Medulla oblongata (tissue), 1 donor: ENCODE measurements around the gene ADAR.

ENCODE experiments used
- DNase-seq: peaks from one replicate; pipeline ENCODE4 v3.0.0-alpha.2; 2015; ENCODE audit errors: extremely low spot score

The ADAR gene

DNA sequence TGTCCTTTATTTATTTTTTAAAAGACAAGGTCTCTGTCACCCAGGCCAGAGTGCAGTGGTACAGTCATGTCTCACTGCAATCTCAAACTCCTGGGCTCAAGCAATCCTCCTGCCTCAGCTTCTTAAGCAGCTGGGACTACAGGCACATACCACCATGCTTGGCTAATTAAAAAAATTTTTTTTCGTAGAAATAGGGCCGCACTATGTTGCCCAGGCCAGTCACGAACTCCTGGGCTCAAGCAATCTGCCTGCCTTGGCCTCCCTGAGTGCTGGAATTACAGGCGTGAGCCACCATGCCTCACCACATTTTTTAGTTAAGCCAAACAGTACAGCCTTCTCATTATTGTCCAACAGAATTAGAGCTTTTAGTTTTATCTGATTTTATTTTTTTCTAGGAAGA lies 7.4 kb upstream of the ADAR start:
- no peak for DNase-seq

DNA sequence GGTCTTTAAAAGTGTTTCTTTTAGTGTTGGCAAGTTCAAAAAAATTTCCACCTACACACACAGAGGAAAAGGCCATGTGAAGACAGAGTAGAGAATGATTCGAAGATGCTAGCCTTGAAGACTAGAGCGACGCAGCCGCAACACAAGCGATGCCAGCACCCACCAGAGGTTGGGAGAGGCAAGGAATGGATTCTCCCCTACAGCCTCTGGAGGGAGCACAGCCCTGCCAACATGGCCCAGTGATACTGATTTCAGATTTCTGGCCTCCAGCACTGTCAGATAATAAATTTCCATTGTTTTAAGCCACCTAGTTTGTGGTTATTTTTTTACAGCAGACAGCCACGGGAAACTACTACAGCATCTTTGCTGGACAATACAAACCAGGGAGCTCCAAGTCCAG lies 6.9 kb upstream of the ADAR start:
- DNase-seq, result no peak

DNA sequence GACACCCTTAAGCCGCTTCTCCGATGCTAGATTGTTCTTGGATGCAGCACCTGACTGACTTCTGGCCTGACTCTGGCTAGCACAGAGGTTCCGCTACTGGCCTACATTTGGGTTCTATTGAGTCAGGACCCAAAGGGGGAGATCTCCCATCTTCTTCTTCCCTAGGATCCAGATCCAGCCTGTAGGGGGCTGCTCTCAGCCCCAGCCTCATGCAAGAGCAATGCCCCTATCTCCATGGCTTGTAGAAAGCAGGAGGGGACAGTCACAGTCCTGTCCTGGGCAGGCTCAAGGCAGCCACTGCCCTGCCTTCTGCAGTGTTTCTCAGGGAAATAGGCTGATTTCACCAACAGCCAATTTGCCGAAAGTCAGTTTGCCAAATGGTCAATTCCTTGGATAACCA lies 6.3 kb upstream of the ADAR start:
- DNase-seq, result no peak

DNA sequence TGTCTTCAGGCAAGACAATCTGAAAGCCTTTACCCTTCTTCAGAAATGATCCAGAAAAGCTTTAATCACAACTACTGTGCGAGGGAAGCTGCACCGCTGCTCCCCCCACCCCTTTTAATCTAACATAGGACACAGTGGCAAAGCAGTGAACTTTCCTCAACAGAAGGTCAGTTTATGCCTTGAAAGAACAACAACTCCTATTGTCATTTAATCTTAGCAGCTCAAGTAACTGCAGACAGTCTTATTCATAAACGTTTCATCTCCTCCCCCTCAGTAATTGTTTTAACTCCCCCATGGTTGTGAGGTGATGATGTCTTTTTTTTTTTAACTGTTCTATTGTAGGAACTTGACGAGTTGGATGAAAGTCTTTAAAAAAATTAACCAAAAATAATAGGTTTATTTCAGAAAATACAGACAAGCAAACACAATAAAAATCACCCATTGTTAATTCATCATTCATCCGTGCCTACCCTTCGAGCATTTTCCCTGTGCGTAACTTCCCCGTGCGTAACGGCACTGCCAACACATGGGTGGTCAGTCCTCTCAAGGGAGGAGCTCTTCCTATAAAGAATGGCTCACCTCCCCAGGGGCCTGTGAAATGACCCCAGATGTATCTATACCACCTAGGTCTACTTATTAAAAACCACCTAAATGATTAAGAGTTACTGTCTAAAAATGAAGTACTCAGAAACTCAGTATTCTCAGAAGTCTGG lies 3.3 kb upstream of the ADAR start:
- DNase-seq, result peak; percentile 58

DNA sequence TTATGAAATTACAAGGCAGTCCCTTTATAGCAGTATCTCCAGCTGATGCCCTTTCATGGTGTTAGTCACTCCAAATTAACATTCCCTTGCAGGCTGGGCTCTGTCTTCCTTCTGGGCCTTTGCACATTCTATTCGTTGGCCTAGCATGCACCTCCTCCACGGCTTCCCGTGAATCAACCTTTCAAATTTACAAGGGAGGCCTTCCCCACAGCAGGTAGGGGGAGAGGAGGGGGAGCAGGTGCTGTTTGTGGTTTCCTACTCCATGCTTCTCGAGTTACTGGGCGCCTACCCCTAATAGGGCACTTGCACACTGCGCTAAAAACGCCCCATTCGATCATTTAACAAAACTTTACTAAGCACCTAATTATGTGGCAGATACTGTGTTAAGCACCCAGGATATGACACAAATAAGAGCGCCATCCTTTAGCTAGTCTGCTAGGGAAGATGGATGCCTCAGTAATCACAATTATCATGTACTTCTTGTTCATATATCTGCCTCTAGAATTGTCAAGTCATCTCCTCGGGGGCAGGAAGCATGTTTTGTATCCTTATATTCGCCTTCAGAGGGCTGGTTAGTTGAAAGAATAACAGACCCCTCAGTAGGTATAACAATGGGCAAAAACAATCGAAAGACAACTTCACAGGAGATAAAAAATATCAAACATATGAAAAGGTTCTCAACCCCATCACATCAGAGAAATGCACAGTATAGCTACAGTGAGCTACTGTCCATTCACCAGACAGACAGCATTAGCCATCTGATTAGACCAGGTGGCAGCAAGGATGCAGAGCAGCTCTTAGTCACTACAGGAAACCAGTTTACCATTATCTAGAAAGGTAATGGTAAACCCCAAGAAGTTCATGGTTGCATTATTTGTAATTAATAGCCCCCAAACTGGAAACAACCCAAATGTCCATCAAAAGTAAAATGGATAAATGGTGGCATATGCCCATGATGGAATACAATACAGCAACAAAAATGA lies 1.7 kb upstream of the ADAR start:
- no peak for DNase-seq

DNA sequence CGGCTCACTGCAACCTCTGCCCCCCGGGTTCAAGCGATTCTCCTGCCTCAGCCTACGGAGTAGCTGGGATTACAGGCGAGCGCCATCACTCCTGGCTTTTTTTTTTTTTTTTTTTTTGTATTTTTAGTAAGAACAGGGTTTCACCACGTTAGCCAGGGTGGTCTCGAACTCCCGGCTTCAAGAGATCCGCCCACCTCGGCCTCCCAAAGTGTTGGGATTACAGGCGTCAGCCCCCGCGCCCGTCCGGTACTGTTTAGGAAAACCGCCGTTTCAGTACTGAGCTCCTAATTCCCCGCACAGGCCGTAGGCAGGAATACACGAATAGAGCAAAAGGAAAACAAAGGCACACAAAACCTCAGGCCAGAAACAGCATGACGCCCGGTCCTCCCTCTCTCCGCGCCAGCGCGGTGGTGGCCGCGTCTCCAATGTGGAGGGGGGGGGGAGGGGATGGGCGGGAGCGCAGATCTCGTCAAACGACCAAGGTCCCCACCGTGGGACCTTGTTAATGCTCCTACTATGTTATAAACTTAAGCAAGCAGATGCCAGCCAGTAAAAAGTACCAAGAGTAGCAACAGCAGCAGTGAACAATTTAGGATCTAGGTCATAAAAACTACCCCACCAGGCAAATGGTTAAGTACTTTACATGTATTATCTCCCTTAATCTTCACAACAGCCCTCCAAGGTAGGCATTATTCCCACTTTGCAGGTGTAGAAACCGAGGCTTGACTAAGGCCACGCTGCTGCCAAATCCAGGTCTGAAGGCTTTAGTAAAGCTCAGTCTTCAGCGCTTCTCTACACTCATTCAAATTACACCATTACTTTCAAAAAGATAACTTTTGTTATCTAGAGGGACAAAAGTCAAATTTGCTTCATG lies 648 bp upstream of the ADAR start:
- peak; percentile 68 for DNase-seq

DNA sequence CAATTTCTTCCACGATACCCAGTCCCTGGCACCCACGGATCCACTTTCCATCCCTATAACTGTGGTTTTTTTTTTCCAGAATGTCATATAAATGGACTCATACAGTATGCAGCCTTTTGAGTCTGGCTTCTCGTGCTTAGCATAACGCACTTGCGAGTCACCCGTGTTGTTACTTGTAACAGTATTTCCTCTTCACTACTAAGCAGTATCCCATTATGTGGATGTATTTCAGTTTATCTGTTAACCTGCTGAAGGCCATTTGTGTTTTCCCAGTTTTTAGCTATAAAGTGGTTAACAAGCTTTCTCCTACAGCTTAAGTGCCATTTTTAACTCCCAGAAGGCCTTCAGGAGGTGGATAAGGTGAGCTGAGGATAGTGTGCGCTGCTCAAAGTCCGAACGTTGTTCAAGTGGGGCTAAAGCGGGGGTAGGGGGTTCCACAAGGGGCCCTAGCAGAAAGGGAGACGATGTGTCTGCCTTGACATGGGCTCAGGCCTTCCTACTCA lies 829 bp downstream of the ADAR start:
- peak; percentile 33 for DNase-seq

DNA sequence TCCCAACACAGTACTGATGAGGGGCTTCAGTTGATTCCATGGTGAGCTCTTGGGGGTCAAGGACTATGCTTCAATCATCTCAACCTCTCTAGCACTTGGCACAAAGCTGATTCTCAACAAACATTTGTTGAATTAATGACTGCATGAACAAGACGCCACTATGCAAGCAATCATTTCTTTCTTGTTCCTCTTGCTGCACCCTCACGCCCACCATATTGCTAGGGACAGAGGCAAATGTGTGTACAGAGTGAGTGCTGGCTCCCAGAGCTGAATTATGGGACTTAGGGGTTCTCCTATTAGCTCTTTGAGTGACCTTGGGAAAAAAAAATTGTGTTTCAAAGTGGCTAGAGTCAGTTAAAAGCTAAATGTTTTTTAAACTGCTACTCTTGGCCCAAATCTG lies 2.5 kb downstream of the ADAR start:
- DNase-seq, result no peak

DNA sequence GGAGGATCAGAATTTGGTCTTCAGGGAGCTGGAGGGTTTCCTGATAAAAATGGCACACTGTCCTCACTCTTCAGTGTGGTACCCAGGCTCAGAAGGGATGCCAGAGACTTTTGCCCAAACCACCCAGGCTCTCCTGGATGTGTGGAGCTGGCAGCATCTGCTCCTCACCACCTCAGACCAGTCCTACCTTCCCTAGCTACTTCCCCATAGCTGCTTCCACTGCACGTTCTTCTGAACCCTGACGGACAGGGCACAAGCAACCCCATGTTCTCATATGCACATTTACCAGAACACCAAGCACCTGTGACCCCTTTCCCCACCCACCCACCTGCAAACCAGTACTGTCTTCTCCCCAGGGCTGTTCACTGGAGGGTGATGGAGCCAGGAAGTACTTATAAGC lies 4.7 kb downstream of the ADAR start:
- no peak for DNase-seq

DNA sequence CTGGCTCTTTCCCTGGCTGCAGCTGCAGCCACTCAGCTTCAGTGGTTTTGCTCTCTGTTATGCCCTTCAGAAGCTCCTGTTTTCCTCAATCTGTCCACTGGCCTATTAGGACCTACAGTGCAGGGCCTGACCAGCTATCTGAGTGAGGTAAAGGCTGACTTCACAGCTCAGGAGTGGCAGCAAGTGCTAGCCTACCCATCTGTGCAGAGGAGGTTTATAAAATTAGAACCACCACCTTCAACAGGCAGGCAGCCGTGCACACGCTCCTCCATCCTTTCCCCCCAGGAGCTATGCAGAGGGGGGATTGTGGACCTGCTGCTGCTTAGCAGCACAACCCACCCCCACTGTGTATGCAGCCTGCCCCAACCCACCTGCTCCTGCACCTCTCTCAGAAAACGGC lies 8.3 kb downstream of the ADAR start:
- no peak for DNase-seq

DNA sequence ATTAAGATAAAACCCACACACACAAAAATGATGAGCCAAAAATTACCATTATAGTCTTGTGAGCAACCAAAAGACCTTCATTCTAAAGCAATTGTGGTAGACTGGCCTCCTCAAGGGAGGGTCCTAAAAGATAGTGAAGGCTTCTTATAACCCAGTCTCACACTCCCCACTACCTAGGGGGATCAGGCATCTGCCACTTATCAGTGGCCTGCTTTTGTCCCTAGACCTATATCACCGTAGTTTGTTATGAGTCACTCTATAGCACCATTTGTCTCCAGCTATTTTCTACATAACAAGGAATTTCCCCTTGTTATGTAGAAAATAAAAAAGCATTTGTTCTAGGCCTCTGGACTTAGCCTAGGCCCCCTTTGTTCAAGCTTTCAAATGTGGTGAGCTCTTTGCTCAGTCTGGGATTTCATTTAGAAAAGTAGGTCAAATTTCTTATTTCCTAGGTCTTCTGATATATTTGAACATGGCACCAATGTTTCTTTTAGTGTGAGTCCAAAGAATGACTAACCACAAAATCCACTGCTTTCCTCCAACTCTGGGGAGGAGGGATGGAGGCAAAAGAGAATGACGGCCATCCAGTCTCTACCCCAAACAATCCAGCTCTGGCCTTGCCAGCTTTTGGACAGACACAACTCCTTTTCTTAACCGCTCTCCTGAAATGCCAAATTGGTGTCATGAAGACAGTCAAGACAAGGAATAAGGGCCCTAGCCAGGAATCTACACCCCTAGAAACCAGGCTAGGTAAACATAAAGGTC lies 8.9 kb downstream of the ADAR start:
- DNase-seq, result peak; percentile 60

DNA sequence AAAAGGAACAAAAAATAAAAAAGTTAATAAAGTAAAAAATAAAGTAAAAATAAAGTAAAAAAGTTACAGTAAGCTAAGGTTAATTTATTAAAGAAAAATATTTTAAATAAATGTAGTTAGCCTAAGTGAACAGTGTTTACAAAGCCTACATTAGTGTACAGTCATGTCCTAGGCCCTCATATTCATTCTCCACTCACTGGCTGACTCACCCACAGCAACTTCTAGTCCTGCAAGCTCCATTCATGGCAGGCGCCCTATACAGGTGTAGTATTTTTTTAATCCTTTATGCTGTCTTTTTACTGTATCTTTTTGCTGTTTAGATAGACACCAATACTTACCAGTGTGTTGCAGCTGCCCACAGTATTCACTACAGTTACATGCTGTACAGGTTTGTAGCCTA lies 12.4 kb downstream of the ADAR start:
- DNase-seq, result no peak

DNA sequence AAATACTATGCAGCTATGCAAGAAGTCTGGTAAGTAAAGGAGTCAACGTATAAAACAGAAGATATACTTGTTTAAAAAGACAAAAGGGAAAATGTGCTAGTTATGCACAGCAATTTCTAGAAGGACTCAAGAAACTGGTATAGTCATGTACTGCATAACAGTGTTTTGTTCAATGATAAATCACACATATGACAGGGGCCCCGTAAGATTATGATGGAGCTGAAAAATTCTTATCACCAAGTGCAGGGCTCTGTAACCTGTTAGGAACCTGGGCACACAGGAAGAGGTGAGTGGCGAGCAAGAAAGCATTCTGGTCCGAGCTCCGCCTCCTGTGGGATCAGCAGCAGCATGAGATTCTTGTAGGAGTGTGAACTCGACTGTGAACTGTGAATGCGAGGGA lies 13.2 kb downstream of the ADAR start:
- no peak for DNase-seq

DNA sequence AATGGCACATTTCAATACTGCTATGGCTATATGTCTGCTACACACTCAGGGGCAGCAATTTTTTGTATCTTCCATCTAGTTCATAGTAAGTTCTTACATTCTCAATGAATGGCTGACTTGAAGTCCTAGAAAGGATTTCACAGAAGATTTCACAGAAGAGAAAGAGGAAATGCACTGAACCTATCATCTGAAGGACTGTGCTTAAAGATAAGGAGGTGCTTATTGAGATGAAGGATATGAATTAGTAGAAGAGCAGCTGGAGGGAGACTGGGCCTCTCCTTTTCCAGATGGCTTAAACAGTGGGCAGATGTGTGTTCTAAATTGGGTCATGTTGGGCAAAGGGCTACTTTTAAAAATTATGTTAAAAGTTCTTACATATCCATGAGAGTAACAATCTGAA lies 14.6 kb downstream of the ADAR start:
- no peak for DNase-seq

DNA sequence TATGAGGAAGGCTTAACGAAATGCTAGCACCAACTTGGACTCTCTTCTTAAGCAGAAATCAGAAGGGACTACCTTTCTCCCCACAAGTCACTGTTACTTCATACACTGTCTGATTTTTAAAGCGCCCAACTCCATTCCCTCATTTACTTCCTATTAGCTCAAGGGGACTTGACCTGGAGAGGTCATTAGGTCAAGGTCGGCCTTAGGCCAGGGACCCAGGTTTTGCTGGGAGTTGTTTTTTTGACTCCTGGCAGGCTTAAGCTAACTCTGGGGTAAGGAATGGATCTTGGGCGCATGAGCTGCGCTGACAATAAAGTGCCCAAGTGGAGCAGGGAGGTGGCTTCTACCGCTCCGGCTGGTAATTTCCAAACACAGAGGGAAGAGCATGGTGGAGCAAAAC lies 16.8 kb downstream of the ADAR start:
- no peak for DNase-seq

DNA sequence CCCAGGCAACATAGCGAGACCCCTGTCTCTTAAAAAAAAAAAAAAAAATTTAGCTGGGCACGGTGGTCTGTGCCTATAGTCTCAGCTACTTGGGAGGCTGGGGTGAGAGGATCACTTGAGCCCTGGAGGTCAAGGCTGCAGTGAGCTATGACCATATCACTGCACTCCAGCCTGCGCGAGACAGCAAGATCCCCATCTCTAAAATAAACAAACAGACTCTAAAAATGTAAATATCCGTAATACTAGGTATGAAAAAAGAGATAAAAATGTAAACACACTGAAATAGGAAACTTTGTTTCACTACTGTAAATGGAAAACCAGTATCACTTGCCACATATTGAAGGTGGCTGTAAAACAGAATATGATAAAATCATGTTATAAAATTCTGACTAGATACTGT lies 17.2 kb downstream of the ADAR start:
- no peak for DNase-seq

DNA sequence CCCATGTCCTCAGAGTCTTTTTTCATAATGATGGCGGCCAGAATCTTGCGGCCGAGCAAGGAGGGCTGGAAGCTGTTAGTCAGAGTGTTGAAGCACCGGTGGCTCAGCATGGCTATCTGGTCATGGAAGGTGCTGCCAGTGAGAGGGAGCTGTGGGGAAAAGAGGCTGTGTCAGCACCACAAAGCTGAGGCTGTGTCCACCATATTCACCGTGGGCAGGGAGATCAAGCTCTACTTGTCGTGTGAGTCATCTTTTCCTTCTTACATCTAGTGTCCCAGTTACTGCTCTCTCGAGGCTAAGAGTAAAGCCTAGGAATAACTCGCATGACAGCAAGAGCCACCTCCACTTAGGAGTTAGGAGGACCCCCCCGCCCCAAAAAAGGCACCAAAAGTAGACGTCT lies 18.2 kb downstream of the ADAR start:
- no peak for DNase-seq

DNA sequence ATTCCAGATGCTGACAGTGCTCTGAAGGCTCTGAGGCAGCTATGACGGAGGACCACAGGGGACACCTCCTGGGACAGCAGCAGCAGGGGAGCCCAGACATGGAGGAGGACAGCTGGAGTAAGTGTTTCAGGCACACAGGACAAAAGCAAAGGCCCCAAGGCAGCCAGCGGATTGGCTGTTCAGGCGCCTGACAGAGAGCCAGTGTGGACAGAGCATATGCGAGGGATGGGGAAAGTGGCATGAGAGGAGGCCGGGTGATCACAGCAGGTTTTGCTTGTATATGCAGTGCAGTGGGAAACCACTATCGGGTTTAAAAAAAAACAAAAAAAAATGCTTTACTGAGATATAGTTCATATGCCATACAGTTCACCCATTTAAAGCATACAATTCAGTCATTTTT lies 21.3 kb downstream of the ADAR start:
- no peak for DNase-seq

DNA sequence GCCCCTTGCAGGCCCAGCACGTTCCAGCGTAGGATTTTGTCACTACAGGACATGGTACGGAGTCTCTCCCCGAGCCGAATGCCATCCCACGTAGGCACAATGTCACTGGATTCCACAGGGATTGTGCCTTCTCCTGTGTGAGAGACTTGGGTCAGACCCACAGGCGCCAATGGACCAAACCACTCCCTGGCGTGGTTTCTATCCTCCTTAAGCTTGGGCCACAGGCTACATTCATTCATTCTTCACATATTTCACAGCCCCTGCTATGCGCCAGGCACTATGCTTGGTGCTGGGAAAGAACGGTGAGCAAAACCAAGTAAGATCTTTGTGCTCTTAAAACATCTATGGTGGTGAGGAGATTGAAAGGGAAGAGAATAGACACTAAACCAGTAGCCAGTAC lies 21.8 kb downstream of the ADAR start:
- no peak for DNase-seq

DNA sequence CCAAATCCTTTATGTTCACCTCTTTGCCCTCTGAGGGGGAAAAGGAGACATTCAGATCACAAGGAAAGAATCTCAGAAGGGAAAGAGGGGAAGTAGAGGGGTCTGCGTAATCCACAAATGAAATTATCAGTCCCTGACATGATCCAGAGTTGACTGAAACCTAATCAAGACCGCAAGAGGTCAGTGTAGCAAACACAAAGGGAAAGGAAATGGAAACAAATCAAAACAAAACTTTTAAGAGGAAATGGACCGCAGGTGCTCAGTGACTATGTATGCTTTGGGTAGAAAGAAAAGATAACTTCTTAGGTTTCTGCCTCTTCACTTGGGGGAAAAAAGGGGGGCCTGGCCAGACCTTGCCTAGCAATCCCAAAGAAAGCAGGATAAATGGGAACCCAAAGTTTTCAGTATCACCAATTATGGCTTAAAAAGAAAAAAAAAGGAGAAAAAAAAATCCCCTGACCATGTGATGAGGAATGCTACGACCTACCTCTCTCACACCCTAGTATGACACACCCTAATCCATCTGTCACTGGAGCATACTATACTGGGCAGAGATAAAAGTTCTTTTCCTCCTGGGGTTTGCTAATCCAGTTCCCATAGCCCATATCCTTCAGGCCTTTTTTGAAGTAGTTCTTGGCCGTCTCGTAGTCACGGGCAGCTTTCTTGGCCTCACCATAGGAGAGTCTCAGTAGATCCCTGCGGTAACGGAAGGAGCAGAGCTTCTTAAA lies 23.6 kb downstream of the ADAR start:
- DNase-seq, result no peak

DNA sequence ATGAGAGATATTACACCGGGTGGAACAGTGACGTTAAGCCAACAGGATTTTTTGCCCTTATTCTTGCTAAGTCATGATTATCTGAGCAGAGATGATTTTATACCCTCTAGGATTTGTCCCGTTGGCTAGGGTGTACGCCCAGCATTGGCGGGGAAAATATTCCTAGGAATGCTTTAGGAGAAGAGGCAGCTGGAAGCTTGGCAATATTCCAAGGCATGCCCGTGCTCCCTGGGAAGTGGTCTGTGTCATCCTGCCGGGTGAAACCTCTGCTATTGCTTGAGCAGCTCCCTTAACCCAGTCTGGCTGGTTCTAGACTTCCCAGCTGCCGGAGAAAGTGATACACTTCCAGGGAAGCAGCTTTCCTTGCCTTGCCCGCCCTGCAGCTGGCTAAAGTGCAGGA lies 24.2 kb downstream of the ADAR start:
- no peak for DNase-seq
